GM10266 (cell line): ENCODE results near the gene INS.
"Not testable (repeated sequence)": the region's sequence is repeated elsewhere in the genome, so short reads cannot be mapped to it uniquely, and the experiment has no call there.

Source experiments
- DNase-seq: peaks from one replicate; pipeline ENCODE4 v3.0.0; 2012; ENCODE audit errors: extremely low spot score
- CTCF ChIP-seq: IDR thresholded peaks from 2 replicates; pipeline ENCODE4 v1.5.1; 2012; ENCODE audit warnings: mild to moderate bottlenecking, low read depth; ENCODE audit not compliant: control insufficient read depth, insufficient read depth; ENCODE audit errors: missing control alignments

Gene INS

GRCh38 chr11:2197771-2198520 lies 36.9 kb upstream of the INS start:
- DNase-seq = no peak
- no peak for TF ChIP-seq CTCF

GRCh38 chr11:2196970-2197770 lies 36.2 kb upstream of the INS start:
- peak; percentile 90 for TF ChIP-seq CTCF
- DNase-seq = peak; percentile 84

- TF ChIP-seq CTCF = no peak
- DNase-seq = no peak
Measured at GRCh38 chr11:2195756-2196088, 34.7 kb upstream of the INS start.

- DNase-seq = peak; percentile 68
Measured at GRCh38 chr11:2194877-2195755, 34.1 kb upstream of the INS start.

GRCh38 chr11:2193888-2194595 lies 33.0 kb upstream of the INS start:
- not testable (repeated sequence) for DNase-seq

More at GRCh38 chr11:2194877-2195755, 34.1 kb upstream of the INS start:
- TF ChIP-seq CTCF = peak; percentile 78

GRCh38 chr11:2193099-2193887 lies 32.3 kb upstream of the INS start:
- TF ChIP-seq CTCF = no peak
- DNase-seq = no peak
